K562 (cell line): ENCODE measurements around the gene SCYL1. TPM values are rescaled to one million over a fixed set of nuclear protein-coding genes. Genes with fewer than 3 reads are reported as not detected.

ENCODE experiments used
- BRF1 ChIP-seq: IDR thresholded peaks from 3 replicates; pipeline ENCODE4 v1.6.1; 2011; ENCODE audit warnings: borderline replicate concordance, mild to moderate bottlenecking; ENCODE audit not compliant: insufficient read length; ENCODE audit errors: extremely low read depth
- CHCHD3 ChIP-seq: fragments of 250-450 bp; sonication (Bioruptor Pico); IDR thresholded peaks from 2 replicates; pipeline ENCODE4 v2.1.2; 2022; ENCODE audit warnings: mild to moderate bottlenecking
- EHMT2 ChIP-seq: fragments of 450-650 bp; IDR thresholded peaks from 2 replicates; pipeline ENCODE4 v1.6.1; 2018; ENCODE audit warnings: antibody characterized with exemption
- GABPB1 ChIP-seq: sonication (generic); formaldehyde crosslinking; IDR thresholded peaks from 2 replicates; pipeline ENCODE4 v1.8.0; 2022; ENCODE audit warnings: mild to moderate bottlenecking, missing genetic modification reagents
- KLF13 ChIP-seq: fragments of 450-650 bp; IDR thresholded peaks from 2 replicates; pipeline ENCODE4 v1.6.1; 2016; ENCODE audit warnings: missing genetic modification characterization, low read depth, mild to moderate bottlenecking, missing compliant biosample characterization, moderate library complexity, borderline replicate concordance
- L3MBTL2 ChIP-seq: fragments of 450-650 bp; IDR thresholded peaks from 2 replicates; pipeline ENCODE4 v1.6.1; 2016; ENCODE audit warnings: mild to moderate bottlenecking, moderate library complexity
- MYNN ChIP-seq, 2 experiments: sonication (generic); formaldehyde crosslinking in 1 of 2; IDR thresholded peaks; 2 replicates each; pipeline versions ENCODE4 v1.5.0 to v1.6.1; 2016 to 2020; ENCODE audit warnings: antibody characterized with exemption in 1 of 2, missing genetic modification reagents in 1 of 2
- NFIX ChIP-seq: fragments of 250-450 bp; sonication (Bioruptor Pico); IDR thresholded peaks from 2 replicates; pipeline ENCODE4 v1.4.0; 2020; ENCODE audit warnings: low read depth, mild to moderate bottlenecking, moderate library complexity
- PHF20 ChIP-seq: fragments of 450-650 bp; IDR thresholded peaks from 2 replicates; pipeline ENCODE4 v1.6.1; 2018; ENCODE audit not compliant: partially characterized antibody
- SREBF2 ChIP-seq: sonication (generic); formaldehyde crosslinking; IDR thresholded peaks from 2 replicates; pipeline ENCODE4 v1.4.0; 2020; ENCODE audit warnings: mild to moderate bottlenecking, missing genetic modification reagents
- TEAD1 ChIP-seq, 2 experiments: fragments of 450-650 bp in 1 of 2; sonication (generic) in 1 of 2; formaldehyde crosslinking; IDR thresholded peaks; 2 replicates each; pipeline versions ENCODE4 v1.4.0 to v1.8.0; 2020 to 2022; ENCODE audit warnings: mild to moderate bottlenecking in 2 of 2, missing genetic modification reagents in 1 of 2
- ZFP36 ChIP-seq: fragments of 150-350 bp; IDR thresholded peaks from 2 replicates; pipeline ENCODE4 v1.6.1; 2018; ENCODE audit warnings: low read length, low read depth; ENCODE audit not compliant: partially characterized antibody
- ZFPM2 ChIP-seq: fragments of 250-450 bp; sonication (Bioruptor Pico); IDR thresholded peaks from 2 replicates; pipeline ENCODE4 v1.5.1; 2022; ENCODE audit warnings: mild to moderate bottlenecking
- ZNF280B ChIP-seq: fragments of 250-450 bp; sonication (Bioruptor Pico); IDR thresholded peaks from 2 replicates; pipeline ENCODE4 v1.5.1; 2021; ENCODE audit warnings: mild to moderate bottlenecking
- polyA plus RNA-seq, 8 experiments: library from polyadenylated mRNA; depleted of rRNA in 4 of 8; stranded (reverse) in 5 of 8; unstranded in 3 of 8; fragments of >200 nt; fragmentation: Nextera tagmentation in 2 of 8; fragmentation: Illumina TruSeq in 1 of 8; extraction: Ambion mirVana in 2 of 8; extraction: Trizol in 1 of 8; gene quantifications; 2 replicates each; pipeline versions ENCODE4 v1.2.1 to v1.2.3, GENCODE V29; 2011 to 2014; ENCODE audit warnings: inconsistent platforms in 1 of 8, missing spikeins in 1 of 8
- total RNA-seq, 7 experiments: library from RNA; depleted of rRNA in 6 of 7; stranded (reverse); fragments of >200 nt in 6 of 7; fragmentation: Illumina TruSeq in 2 of 7; extraction: Trizol in 2 of 7; gene quantifications; 2 replicates each; pipeline versions ENCODE4 v1.2.1 to v1.2.3, GENCODE V29; 2011 to 2021; ENCODE audit warnings: low replicate concordance in 1 of 7
- TF ChIP-seq, protein P1 (sequence below): sonication (generic); IDR thresholded peaks from 2 replicates; pipeline ENCODE4 v1.6.1; 2016

The SCYL1 gene
- total and polyA plus RNA-seq, 9 of the 15 experiments (the other 6 are each of a cell fraction or from before 2014, with no cell fraction given) = 1.9 to 145 (median 57.6) TPM

GRCh38 chr11:65491614-65492386 is 33.1 kb upstream of the SCYL1 start (continued):
- TF ChIP-seq MYNN (IDR thresholded peaks at IDR 0.05) (0 out of 2 replicates have a peak, but pooled peaks have one; percentile 55), MYNN (CRISPR knock-in tag; IDR thresholded peaks at IDR 0.05) (no peak), GABPB1 (CRISPR knock-in tag) (peak; percentile 37; the same call in 1 of the 2 replicates), PHF20 (no peak), KLF13 (tag) (no peak), SREBF2 (CRISPR knock-in tag) (no peak), ZNF280B (CRISPR knock-in tag) (no peak), ZFP36 (no peak), CHCHD3 (CRISPR knock-in tag) (no peak), EHMT2 (no peak), BRF1 (no peak), ZFPM2 (CRISPR knock-in tag) (no peak), TEAD1 (CRISPR knock-in tag; IDR thresholded peaks at IDR 0.05) (no peak), L3MBTL2 (no peak), NFIX (CRISPR knock-in tag) (no peak)
- TF ChIP-seq, protein P1, sequence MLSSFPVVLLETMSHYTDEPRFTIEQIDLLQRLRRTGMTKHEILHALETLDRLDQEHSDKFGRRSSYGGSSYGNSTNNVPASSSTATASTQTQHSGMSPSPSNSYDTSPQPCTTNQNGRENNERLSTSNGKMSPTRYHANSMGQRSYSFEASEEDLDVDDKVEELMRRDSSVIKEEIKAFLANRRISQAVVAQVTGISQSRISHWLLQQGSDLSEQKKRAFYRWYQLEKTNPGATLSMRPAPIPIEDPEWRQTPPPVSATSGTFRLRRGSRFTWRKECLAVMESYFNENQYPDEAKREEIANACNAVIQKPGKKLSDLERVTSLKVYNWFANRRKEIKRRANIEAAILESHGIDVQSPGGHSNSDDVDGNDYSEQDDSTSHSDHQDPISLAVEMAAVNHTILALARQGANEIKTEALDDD = no peak
